Endothelial cell of umbilical vein (primary cell): Measurements from ENCODE around the gene NBEAL2. TPM values are rescaled to one million over a fixed set of nuclear protein-coding genes. Genes with fewer than 3 reads are reported as not detected.

Source experiments
- BruUV-seq: library from RNA; stranded (reverse); fragments of 400-500 nt; replicated peaks from 2 replicates; lab custom pipeline; 2021; lab: Mats Ljungman, UMichigan
- CTCF ChIA-PET: fragments of 300-600, 350-600 bp; sonication (Branson Sonifier 250); formaldehyde crosslinking; loops from one replicate; lab custom pipeline; 2021; ENCODE audit warnings: antibody characterized with exemption, inconsistent platforms; lab: Charles Lee
- POLR2A ChIA-PET: fragments of 300-600, 350-600 bp; sonication (Branson Sonifier 250); formaldehyde crosslinking; loops from one replicate; lab custom pipeline; 2021; ENCODE audit warnings: antibody characterized with exemption, inconsistent platforms; lab: Charles Lee
- DNase-seq: peaks from one replicate; pipeline ENCODE4 v3.0.0-alpha.2; 2011; ENCODE audit warnings: low read depth, low spot score
- FAIRE-seq: peaks from 2 replicates; lab custom pipeline; 2011; peaks lifted over from hg19 to GRCh38; lab: Jason Lieb, UNC
- H2AFZ ChIP-seq: 2 replicates; pipeline ENCODE4 v1.6.0; 2012; ENCODE audit warnings: low read depth, low read length, control low read depth, inconsistent platforms
- H3K27ac ChIP-seq: 2 replicates; pipeline ENCODE4 v1.5.1; 2011; ENCODE audit warnings: low read depth, mild to moderate bottlenecking, control low read depth, low read length, moderate library complexity; ENCODE audit not compliant: insufficient read depth
- H3K27me3 ChIP-seq, 2 experiments: 2 replicates each; pipeline versions ENCODE4 v1.6.0 to v1.6.1; 2011; ENCODE audit warnings: low read length in 2 of 2, mixed read lengths in 1 of 2; ENCODE audit not compliant: control insufficient read depth in 2 of 2, insufficient read depth in 2 of 2
- H3K36me3 ChIP-seq, 2 experiments: 2 replicates in 1 of 2; 3 replicates in 1 of 2; pipeline ENCODE4 v1.5.1; 2011; ENCODE audit warnings: low read length in 2 of 2, mild to moderate bottlenecking in 1 of 2, moderate library complexity in 1 of 2; ENCODE audit not compliant: control insufficient read depth in 2 of 2, insufficient read depth in 2 of 2; ENCODE audit errors: extremely low read depth in 1 of 2
- H3K4me1 ChIP-seq: 3 replicates; pipeline ENCODE4 v1.5.1; 2011; ENCODE audit warnings: mild to moderate bottlenecking, low read length; ENCODE audit not compliant: control insufficient read depth, insufficient read depth; ENCODE audit errors: extremely low read depth
- H3K4me2 ChIP-seq: 2 replicates; pipeline ENCODE4 v1.6.1; 2011; ENCODE audit warnings: low read length, control low read depth, mixed read lengths; ENCODE audit not compliant: insufficient read depth
- H3K4me3 ChIP-seq, 3 experiments: fragments of 200-600 bp in 1 of 3; sonication (generic), shearing (Covaris generic) in 1 of 3; replicated peaks in 1 of 3; 2 replicates each; pipeline ENCODE4 v1.5.1; 2011 to 2016; ENCODE audit warnings: control low read depth in 3 of 3, low read length in 3 of 3, mild to moderate bottlenecking in 2 of 3, inconsistent platforms in 1 of 3, low read depth in 1 of 3, moderate library complexity in 1 of 3; ENCODE audit not compliant: insufficient read depth in 1 of 3
- H3K79me2 ChIP-seq: 2 replicates; pipeline ENCODE4 v1.6.0; 2012; ENCODE audit warnings: low read length, inconsistent platforms; ENCODE audit not compliant: control insufficient read depth, insufficient read depth
- H3K9ac ChIP-seq: replicated peaks from 2 replicates; pipeline ENCODE3; 2011; ENCODE audit warnings: low read length, control low read depth; ENCODE audit not compliant: insufficient read depth; ENCODE audit errors: extremely low read depth
- H3K9me1 ChIP-seq: replicated peaks from 3 replicates; pipeline ENCODE4 v1.6.0; 2011; ENCODE audit warnings: mild to moderate bottlenecking, low read length; ENCODE audit not compliant: control insufficient read depth, insufficient read depth; ENCODE audit errors: extremely low read depth
- H3K9me3 ChIP-seq: replicated peaks from 2 replicates; pipeline ENCODE4 v1.5.1; 2012; ENCODE audit warnings: low read length, inconsistent platforms; ENCODE audit not compliant: control insufficient read depth, insufficient read depth
- H4K20me1 ChIP-seq: replicated peaks from 2 replicates; pipeline ENCODE3; 2011; ENCODE audit warnings: mild to moderate bottlenecking, low read length; ENCODE audit not compliant: control insufficient read depth, insufficient read depth; ENCODE audit errors: extremely low read depth
- CTCF ChIP-seq, 2 donors: IDR thresholded peaks; 1 replicate in 1 of 2; 2 replicates in 1 of 2; pipeline ENCODE4 v1.5.1; 2011; ENCODE audit warnings: low read length in 2 of 2, mild to moderate bottlenecking in 2 of 2, moderate library complexity in 2 of 2, control low read depth in 1 of 2, inconsistent platforms in 1 of 2, low read depth in 1 of 2; ENCODE audit not compliant: insufficient read depth in 1 of 2; ENCODE audit errors: extremely low read depth in 1 of 2
- FOS ChIP-seq: IDR thresholded peaks from 2 replicates; pipeline ENCODE4 v1.6.1; 2011; ENCODE audit warnings: mild to moderate bottlenecking, low read length, moderate library complexity, borderline replicate concordance; ENCODE audit not compliant: insufficient read depth
- GATA2 ChIP-seq: IDR thresholded peaks from 2 replicates; pipeline ENCODE4 v1.7.0; 2011; ENCODE audit warnings: low read depth, mild to moderate bottlenecking, moderate library complexity, mixed read lengths, low read length; ENCODE audit not compliant: insufficient read length, insufficient read depth
- JUN ChIP-seq: IDR thresholded peaks from 2 replicates; pipeline ENCODE4 v1.6.1; 2011; ENCODE audit warnings: borderline replicate concordance, low read depth; ENCODE audit not compliant: insufficient read length, insufficient read depth
- MAX ChIP-seq: IDR thresholded peaks from 2 replicates; pipeline ENCODE4 v1.6.1; 2011; ENCODE audit not compliant: insufficient read depth, insufficient read length
- POLR2A ChIP-seq: IDR thresholded peaks from 2 replicates; pipeline ENCODE4 v1.6.1; 2012; ENCODE audit warnings: low read depth, mild to moderate bottlenecking, control low read depth, low read length
- POLR2AphosphoS5 ChIP-seq: IDR thresholded peaks from 2 replicates; pipeline ENCODE4 v1.6.1; 2012; ENCODE audit warnings: low read depth, mild to moderate bottlenecking, control low read depth, low read length, moderate library complexity; ENCODE audit not compliant: insufficient read depth
- dilution Hi-C: fragments of 300-500 bp; cut with MboI; formaldehyde crosslinking; loops from one replicate; pipeline ENCODE4 v1.15.0; 2019; ENCODE audit warnings: low sequenced_read_pairs; ENCODE audit not compliant: extremely low pct_ligation_motif_present
- intact Hi-C: fragments of 100-400 bp; cut with micrococcal nuclease; formaldehyde crosslinking; loops from one replicate; pipeline ENCODE4 v1.10.0; 2022
- polyA plus RNA-seq, 4 experiments: library from polyadenylated mRNA; depleted of rRNA in 3 of 4; stranded (reverse) in 3 of 4; unstranded in 1 of 4; fragments of >200 nt; gene quantifications; 2 replicates each; pipeline versions ENCODE4 v1.2.1 to v1.2.3, GENCODE V29; 2011 to 2012; ENCODE audit warnings: missing spikeins in 1 of 4
- total RNA-seq: library from RNA; stranded (reverse); gene quantifications from 2 replicates; pipeline ENCODE4 v1.2.3, GENCODE V29; 2021

The NBEAL2 gene
- total and polyA plus RNA-seq, 2 donors (not counting 3 experiments of a cell fraction or from before 2014, with no cell fraction given), result 48.0 to 84.7 TPM

GRCh38 chr3:46978381-46978780 is 1.1 kb upstream of the NBEAL2 start:
- no peaks in the 10 kb centered on the region for H3K36me3 ChIP-seq
- no peaks in the 10 kb centered on the region for H3K9me1 ChIP-seq
- H3K4me2 ChIP-seq, result no peak overlapping the region
- intact Hi-C loops, result loop anchor here (2.0 kb wide), 1 partner anchor 30 kb away; no protein-coding TSS in a partner anchor
- FAIRE-seq, result no peak
- peaks cover 53% of the 10 kb centered on the region for H3K79me2 ChIP-seq
- CTCF ChIA-PET, result interaction anchor here (1.0 to 6.4 kb wide), 3 partner anchors 43 to 55 kb away, joined by 3 to 52 read pairs (median 7); no protein-coding TSS in a partner anchor
- TF ChIP-seq POLR2AphosphoS5 (no peak), CTCF (IDR thresholded peaks at IDR 0.05; ENCODE audit: extremely low read depth in 1 of 2, insufficient read depth in 1 of 2, low read depth in 1 of 2, low read length in 2 of 2) (no peak), FOS (no peak), POLR2A (no peak), GATA2 (no peak), MAX (no peak), JUN (no peak)
- H3K4me1 ChIP-seq, result peaks cover 38% of the 10 kb centered on the region
- no peak overlapping the region for H3K4me3 ChIP-seq
- H3K27me3 ChIP-seq, result no peaks in the 10 kb centered on the region
- dilution Hi-C loops, result no loop called here
- H3K27ac ChIP-seq, result no peak overlapping the region
- POLR2A ChIA-PET, result interaction anchor here (1.2 kb wide), 1 partner anchor 47 kb away, joined by 3 read pairs; no protein-coding TSS in a partner anchor
- no peaks in the 10 kb centered on the region for H4K20me1 ChIP-seq
- no peak for DNase-seq
- H3K9ac ChIP-seq, result no peak overlapping the region
- BruUV-seq, result no TSS peak
- no peak overlapping the region for H2AFZ ChIP-seq
- no peaks in the 10 kb centered on the region for H3K9me3 ChIP-seq
